Activated naive CD8-positive, alpha-beta T cell (primary cell): ENCODE measurements around the gene PPP2R1A.
A peak's percentile ranks its signal among the peaks of the same experiment; 100 is the strongest.

ENCODE experiments used
- H3K27ac Mint-ChIP-seq: one replicate; pipeline ENCODE4 v1.8.0; 2021; ENCODE audit warnings: mixed read lengths
- H3K27me3 Mint-ChIP-seq: one replicate; pipeline ENCODE4 v1.8.0; 2021; ENCODE audit warnings: mixed read lengths
- H3K36me3 Mint-ChIP-seq: one replicate; pipeline ENCODE4 v1.8.0; 2021; ENCODE audit warnings: mixed read lengths
- H3K4me1 Mint-ChIP-seq: one replicate; pipeline ENCODE4 v1.8.0; 2021; ENCODE audit warnings: low read depth, mixed read lengths
- H3K4me3 Mint-ChIP-seq: one replicate; pipeline ENCODE4 v1.8.0; 2021; ENCODE audit warnings: mild to moderate bottlenecking, mixed read lengths
- H3K9me3 Mint-ChIP-seq: one replicate; pipeline ENCODE4 v1.8.0; 2021; ENCODE audit warnings: low read depth, mixed read lengths

PPP2R1A gene

DNA sequence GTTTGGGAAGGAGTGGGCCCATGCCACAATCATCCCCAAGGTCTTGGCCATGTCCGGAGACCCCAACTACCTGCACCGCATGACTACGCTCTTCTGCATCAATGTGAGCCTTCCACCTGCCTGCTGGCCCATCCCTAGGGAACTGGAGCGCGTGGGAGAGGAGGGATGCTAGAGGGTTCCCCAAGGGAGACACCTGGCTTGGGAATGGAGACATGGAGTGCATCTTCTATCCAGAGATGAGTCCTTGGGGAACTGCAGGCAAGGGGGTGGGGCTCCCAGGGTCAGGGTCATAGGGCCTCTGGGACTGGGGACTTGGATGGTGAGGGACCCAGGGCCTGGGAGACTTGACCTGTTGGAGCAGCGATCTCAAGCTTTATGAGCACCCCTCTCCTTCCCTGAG is 31.2 kb downstream of the PPP2R1A start:
- Mint-ChIP-seq H3K27me3 (no peaks in the 10 kb centered on the region), H3K36me3 (peaks cover 4% of the 10 kb centered on the region), H3K9me3 (no peaks in the 10 kb centered on the region), H3K4me1 (no peaks in the 10 kb centered on the region), H3K4me3 (no peak overlapping the region), H3K27ac (no peak overlapping the region)

DNA sequence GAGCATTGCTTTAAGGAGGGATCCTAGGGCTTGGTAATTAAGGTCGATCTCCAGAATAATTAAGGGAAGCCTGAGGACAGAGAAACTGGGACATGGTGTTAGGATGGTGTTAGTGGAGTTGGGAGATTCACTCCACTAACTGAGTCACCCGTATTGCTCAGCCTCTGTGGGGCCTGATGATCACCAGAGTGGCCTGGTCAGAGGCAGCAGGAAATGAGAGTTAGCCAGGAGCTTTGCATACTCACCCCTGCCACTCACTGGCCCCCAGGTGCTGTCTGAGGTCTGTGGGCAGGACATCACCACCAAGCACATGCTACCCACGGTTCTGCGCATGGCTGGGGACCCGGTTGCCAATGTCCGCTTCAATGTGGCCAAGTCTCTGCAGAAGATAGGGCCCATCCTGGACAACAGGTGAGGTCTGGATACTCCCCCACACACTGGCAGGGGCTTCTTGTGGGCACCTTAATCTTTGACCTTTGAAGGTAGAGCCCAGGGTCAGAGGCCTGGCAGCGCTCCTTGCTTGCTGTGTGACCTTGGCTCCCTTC is 32.1 kb downstream of the PPP2R1A start:
- Mint-ChIP-seq H3K27me3 (no peaks in the 10 kb centered on the region), H3K27ac (no peak overlapping the region), H3K4me1 (no peaks in the 10 kb centered on the region), H3K36me3 (peaks cover 8% of the 10 kb centered on the region), H3K9me3 (no peaks in the 10 kb centered on the region), H3K4me3 (no peak overlapping the region)

DNA sequence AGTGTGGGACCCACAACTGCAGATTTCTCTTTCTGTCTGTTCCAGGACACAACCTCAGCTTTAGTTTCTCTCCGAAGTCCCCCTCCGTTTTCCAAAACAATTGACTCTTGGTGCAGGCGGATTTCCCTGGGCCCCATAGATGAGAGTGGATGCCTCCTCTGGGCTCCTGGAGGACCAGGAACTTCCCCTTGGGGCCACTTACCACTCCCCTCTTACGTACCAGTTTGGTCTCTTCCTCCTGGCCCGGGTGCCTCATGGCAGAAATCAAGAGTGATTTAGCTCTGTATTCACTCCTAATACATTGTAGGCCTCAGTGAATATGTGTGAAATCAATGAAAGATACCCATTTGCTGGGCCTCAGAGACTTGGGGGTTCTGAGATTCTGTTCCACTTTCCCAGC is 34.4 kb downstream of the PPP2R1A start:
- Mint-ChIP-seq H3K36me3 (peaks cover 8% of the 10 kb centered on the region), H3K9me3 (no peaks in the 10 kb centered on the region), H3K4me1 (no peaks in the 10 kb centered on the region), H3K27ac (no peak overlapping the region), H3K27me3 (no peaks in the 10 kb centered on the region), H3K4me3 (no peak overlapping the region)

DNA sequence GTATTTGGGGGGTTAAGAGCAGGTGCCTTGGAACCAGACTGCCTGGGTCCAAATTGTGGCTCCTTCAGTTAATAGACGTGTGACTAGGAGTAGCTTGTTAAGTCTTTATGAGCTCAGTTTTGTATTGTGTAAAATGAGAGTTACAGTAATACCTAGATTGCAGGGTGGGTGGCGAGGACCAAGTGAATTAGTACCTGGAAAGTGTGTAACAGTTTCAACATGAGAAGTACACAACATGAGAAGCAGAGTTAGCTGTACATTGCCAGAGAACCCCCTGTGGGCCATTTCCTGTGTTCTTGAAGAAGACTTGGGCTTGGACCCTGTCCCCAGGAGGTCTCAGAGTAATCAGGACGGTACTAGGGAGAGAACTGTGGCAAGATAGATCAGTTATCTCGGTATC is 36.8 kb downstream of the PPP2R1A start:
- Mint-ChIP-seq H3K4me3 (no peak overlapping the region), H3K27ac (peak overlapping the region; percentile 46), H3K4me1 (peaks cover 3% of the 10 kb centered on the region), H3K9me3 (no peaks in the 10 kb centered on the region), H3K36me3 (peaks cover 6% of the 10 kb centered on the region), H3K27me3 (no peaks in the 10 kb centered on the region)

DNA sequence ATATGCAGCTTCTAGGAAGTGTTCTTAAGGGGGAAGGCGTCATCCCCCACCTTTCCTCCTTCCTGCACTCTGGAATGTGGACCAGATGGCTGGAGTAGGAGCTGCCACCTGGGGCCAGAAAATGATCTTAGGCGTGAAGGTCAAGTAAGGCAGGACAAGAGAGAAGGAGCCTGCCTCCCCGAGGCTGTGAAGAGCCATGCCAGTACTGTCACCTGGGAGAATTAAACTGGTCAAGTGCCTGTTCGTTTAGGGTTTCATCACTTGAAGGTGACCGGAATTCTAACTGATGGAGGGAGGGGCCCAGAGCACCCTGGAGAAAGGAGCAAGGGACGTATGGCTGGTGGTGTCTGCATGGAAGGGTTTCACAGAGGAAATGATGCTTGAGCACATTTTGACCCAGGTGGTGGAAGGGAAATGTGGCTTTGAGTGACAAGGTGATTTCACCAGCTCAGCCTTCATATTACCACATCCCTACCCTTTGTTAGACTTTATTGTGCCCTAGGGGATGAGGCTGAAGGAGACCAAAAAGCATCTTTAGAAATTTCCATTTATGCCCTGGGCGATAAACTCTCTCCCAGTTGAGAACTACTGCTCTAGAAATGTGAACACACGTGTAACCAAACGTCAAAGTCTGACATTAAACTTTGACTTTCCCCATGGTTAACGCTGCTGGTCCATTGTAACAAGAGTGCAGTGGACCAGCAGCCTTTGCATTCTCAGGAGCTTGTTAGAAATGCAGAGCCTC is 37.5 kb downstream of the PPP2R1A start:
- H3K4me3 Mint-ChIP-seq: no peak overlapping the region
- no peak overlapping the region for H3K27ac Mint-ChIP-seq
- peaks cover 6% of the 10 kb centered on the region for H3K36me3 Mint-ChIP-seq
- H3K27me3 Mint-ChIP-seq: no peaks in the 10 kb centered on the region
- peaks cover 3% of the 10 kb centered on the region for H3K4me1 Mint-ChIP-seq
- no peaks in the 10 kb centered on the region for H3K9me3 Mint-ChIP-seq

DNA sequence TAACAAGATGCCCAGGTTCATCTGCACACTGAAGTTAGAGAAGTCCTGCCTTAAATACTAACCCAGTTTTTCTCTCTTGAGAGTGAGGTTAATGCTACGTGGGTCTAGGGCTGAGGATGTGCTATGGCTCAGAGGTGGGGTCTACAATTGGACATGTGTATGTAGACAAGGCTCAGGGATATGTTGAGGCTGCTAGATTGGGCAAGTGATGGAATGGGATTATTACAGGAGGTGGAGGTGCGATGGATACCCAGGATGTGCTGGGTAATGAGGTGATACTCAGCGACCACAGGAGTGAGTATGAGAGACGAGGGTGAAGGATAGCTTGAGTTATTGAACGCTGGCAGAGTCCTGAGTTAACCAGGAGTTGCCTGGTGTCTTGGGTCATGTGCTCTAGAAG is 38.1 kb downstream of the PPP2R1A start:
- peaks cover 3% of the 10 kb centered on the region for H3K4me1 Mint-ChIP-seq
- no peaks in the 10 kb centered on the region for H3K27me3 Mint-ChIP-seq
- no peaks in the 10 kb centered on the region for H3K9me3 Mint-ChIP-seq
- H3K4me3 Mint-ChIP-seq: no peak overlapping the region
- H3K27ac Mint-ChIP-seq: peak overlapping the region; percentile 42
- H3K36me3 Mint-ChIP-seq: peaks cover 6% of the 10 kb centered on the region

DNA sequence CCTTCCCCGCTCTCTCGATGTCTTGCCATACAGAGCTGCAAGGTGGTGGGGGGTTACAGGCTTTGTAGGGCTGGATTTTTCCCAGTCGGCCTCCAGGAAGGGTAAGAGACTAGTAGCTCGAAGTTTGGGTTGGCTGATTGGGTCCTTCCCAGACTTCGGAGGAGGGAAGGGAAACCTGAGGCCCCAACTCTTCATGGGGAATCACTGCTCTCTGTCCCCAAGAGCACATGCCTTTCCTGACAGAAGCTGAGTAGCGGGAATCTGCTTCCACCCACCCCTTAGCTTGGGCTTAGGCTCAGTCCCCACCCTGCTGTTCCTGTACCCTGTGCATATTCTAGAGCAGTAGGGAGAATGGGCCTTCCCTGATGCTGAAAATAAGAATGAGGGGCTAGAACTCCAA is 39.7 kb downstream of the PPP2R1A start:
- Mint-ChIP-seq H3K36me3 (peaks cover 4% of the 10 kb centered on the region), H3K4me1 (peaks cover 3% of the 10 kb centered on the region), H3K4me3 (no peak overlapping the region), H3K27me3 (no peaks in the 10 kb centered on the region), H3K27ac (no peak overlapping the region), H3K9me3 (no peaks in the 10 kb centered on the region)

DNA sequence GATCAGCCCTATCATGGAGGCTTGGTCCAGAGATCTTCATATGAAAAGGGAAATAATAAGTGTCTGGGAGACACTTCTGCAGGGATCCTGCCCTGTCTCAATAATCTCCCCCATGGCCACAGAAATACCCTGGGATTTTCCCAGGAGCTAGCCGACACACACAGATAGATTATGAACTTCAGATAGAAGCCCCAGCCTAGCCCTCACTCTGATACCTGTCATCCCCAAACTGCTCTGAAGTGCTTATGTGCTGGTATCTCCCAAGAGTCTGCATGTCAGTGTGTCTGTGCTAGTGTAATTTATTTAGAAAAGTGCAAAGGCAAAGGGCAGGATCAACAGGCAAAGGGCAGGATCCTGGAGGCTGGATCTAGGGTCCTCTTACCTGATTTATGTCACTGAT is 40.8 kb downstream of the PPP2R1A start:
- Mint-ChIP-seq H3K36me3 (peaks cover 4% of the 10 kb centered on the region), H3K9me3 (no peaks in the 10 kb centered on the region), H3K27me3 (no peaks in the 10 kb centered on the region), H3K4me3 (no peak overlapping the region), H3K27ac (peak overlapping the region; percentile 73), H3K4me1 (peaks cover 3% of the 10 kb centered on the region)

DNA sequence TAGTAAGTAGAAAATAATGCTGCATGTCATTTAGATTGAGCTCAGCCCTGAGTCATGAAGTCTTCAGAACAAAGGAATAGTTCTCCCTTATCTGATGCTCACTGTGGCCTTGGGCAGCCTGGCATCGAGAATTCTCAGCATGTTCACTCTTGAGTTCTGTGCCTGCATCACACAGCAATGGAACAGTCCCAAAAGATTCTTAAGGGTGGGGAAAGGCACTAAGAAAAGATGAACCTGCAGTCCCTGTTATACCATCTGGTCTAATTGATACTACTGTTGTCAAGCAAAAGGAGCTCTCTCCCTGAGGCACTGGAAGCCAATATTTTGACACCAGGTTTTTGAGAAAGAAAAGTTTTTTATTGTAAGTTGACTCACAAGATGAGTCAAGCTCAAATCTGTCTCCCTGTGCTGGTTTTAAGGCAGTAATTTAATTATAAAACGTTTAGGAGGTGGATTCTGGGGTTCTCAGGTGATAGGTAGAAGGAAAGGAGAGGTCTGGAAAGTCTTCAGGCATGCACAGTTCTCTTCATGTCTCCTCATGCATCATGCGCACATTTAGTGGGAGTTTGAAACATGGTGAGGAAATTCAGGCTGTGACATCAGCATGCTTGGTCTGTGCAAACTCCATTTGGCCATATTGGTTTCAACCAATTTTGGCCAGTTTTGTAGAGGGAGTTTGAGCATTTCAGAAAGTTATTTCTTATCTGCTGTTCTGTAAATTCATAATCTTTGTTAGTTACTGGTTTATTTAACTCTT is 41.5 kb downstream of the PPP2R1A start:
- Mint-ChIP-seq H3K27me3 (no peaks in the 10 kb centered on the region), H3K9me3 (no peaks in the 10 kb centered on the region), H3K4me1 (peaks cover 3% of the 10 kb centered on the region), H3K27ac (peak overlapping the region; percentile 16), H3K4me3 (no peak overlapping the region), H3K36me3 (peaks cover 2% of the 10 kb centered on the region)

DNA sequence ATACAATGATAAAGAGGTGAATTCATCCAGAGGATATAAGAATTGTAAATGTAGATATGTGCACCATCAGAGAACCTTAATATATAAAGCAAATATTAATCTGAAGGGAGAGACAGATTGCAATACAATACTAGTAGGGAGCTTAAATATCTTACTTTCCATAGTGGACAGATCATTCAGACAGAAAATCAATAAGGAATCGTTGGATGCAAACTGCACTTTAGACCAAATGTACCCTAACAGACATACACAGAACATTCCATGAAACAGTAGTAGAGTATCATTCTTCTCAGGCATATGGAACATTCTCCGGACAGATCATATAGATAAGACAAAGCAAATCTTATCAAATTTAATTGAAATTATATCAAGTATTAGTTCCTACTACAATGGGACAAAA is 44.6 kb downstream of the PPP2R1A start:
- Mint-ChIP-seq H3K27me3 (no peaks in the 10 kb centered on the region), H3K9me3 (no peaks in the 10 kb centered on the region), H3K4me1 (peaks cover 3% of the 10 kb centered on the region), H3K4me3 (no peak overlapping the region), H3K27ac (no peak overlapping the region), H3K36me3 (no peaks in the 10 kb centered on the region)

DNA sequence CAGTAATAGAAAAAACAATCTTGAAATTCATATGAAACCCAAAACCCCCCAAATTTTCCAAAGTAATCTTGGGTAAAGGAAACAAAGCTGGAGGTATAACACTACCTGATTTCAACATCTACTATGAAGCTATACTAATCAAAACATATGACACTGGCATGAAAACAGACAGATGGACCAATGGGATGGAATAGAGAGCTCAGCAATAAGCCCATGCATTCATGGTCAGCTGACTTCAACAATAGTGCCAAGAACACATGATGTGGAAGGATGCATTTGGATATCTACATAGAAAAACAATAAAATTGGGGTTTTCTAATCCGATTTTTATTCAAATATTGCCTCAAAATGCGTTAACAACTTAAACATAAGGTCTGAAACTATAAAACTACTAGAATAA is 47.3 kb downstream of the PPP2R1A start:
- Mint-ChIP-seq H3K4me3 (no peak overlapping the region), H3K27me3 (no peaks in the 10 kb centered on the region), H3K4me1 (no peaks in the 10 kb centered on the region), H3K9me3 (no peaks in the 10 kb centered on the region), H3K36me3 (no peaks in the 10 kb centered on the region), H3K27ac (no peak overlapping the region)

DNA sequence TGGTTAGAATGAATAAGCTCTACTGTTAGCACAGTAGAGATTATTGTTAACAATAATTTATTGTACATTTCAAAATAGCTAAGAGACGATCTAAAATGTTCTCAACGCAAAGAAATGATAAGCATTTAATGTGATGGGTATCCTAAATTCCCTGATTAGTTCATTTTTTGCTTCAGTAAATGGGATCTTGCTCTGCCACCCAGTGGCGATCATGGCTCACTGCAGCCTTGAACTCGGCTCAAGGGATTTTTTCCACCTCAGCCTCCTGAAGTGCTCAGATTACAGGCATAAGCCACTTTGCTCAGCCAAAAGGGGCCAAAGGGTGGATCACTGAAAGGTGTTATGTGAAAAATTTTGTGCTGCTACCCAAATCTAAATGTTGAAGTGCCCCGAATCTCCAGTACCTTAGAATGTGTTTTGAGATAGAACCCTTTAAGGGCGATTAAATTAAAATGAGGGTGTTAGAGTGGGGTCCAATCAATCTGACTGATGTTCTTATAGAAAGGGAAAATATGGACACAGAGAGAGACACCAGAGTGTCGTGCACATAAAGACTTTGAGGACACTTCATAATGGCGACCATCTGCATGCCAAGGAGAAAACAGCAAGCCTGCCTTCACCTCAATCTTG is 48.0 kb downstream of the PPP2R1A start:
- Mint-ChIP-seq H3K27ac (no peak overlapping the region), H3K9me3 (no peaks in the 10 kb centered on the region), H3K27me3 (no peaks in the 10 kb centered on the region), H3K4me3 (no peak overlapping the region), H3K36me3 (no peaks in the 10 kb centered on the region), H3K4me1 (no peaks in the 10 kb centered on the region)

DNA sequence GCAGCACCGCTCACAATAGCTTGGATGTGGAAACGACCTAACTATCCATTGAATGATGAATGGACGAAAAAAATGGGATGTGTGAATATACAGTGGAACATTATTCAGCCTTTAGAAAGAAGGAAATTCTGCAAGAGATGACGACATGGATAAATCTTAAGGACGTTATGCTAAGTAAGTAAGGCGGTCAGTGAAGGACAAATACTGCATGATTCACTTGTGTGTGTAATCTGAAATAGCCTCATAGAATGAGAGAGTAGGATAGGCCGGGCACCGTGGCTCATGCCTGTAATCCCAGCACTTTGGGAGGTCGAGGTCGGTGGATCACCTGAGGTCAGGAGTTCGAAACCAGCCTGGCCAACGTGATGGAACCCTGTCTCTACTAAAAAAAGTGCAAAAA is 54.2 kb downstream of the PPP2R1A start:
- Mint-ChIP-seq H3K4me1 (no peaks in the 10 kb centered on the region), H3K27ac (no peak overlapping the region)

DNA sequence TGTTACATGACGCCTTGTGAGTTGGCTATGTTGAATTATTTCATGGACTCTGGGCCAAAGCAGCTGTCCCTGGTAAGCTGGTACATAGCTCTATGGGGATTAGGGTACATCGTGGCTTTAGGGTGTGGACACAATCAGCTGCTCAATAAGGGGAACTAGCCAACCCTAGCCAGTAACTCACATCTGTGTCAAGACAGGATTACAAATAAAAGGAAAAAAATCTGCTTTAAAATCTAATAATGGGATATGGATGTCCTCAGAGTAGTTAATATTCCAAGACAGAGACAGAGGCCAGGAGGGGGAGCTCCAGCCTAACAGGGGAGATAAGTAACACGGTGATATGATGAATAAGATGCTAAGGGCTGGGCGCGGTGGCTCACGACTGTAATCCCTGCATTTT is 58.4 kb downstream of the PPP2R1A start:
- no peak overlapping the region for H3K27ac Mint-ChIP-seq
- H3K9me3 Mint-ChIP-seq: no peaks in the 10 kb centered on the region
- H3K4me3 Mint-ChIP-seq: no peak overlapping the region
- H3K4me1 Mint-ChIP-seq: no peaks in the 10 kb centered on the region
- H3K27me3 Mint-ChIP-seq: peaks cover 1% of the 10 kb centered on the region
- H3K36me3 Mint-ChIP-seq: no peaks in the 10 kb centered on the region

More for the DNA sequence above, 54.2 kb downstream of the PPP2R1A start:
- H3K27me3 Mint-ChIP-seq: peaks cover 1% of the 10 kb centered on the region
- H3K4me3 Mint-ChIP-seq: no peak overlapping the region
- no peaks in the 10 kb centered on the region for H3K36me3 Mint-ChIP-seq
- no peaks in the 10 kb centered on the region for H3K9me3 Mint-ChIP-seq

DNA sequence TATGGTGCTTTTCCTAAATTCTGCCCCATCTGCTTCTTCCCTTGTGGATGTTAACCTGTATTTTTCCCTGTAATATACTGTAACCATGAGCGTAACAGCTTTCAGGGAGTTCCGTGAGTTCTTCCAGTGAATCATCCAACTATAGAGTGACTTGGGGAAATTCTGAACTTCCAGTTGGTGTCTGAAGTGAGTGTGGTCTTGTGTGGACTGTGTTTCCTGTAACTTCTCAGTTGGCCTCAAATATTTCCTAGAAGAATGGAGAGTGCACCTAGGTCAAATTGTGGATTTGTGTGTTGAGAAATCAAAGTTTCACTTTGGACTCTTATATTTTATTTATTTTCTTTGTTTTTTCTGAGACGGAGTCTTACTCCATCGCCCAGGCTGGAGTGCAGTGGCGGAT is 68.6 kb downstream of the PPP2R1A start:
- H3K4me3 Mint-ChIP-seq: no peak overlapping the region

More for the DNA sequence above, 68.6 kb downstream of the PPP2R1A start:
- no peak overlapping the region for H3K27ac Mint-ChIP-seq
- H3K36me3 Mint-ChIP-seq: peaks cover 12% of the 10 kb centered on the region
- H3K4me1 Mint-ChIP-seq: no peaks in the 10 kb centered on the region
- no peaks in the 10 kb centered on the region for H3K9me3 Mint-ChIP-seq
- H3K27me3 Mint-ChIP-seq: peaks cover 2% of the 10 kb centered on the region
